Chondrocyte (in vitro differentiated cells): ENCODE measurements around the gene CLMN. TPM values are rescaled to one million over a fixed set of nuclear protein-coding genes. Genes with fewer than 3 reads are reported as not detected.

Source experiments
- DNase-seq: peaks from one replicate; pipeline ENCODE4 v3.0.0; 2021; ENCODE audit warnings: mixed read lengths, low spot score
- H3K27ac Mint-ChIP-seq: one replicate; pipeline ENCODE4 v1.8.0; 2021; ENCODE audit warnings: mild to moderate bottlenecking, moderate library complexity, mixed read lengths; ENCODE audit not compliant: unreplicated experiment
- H3K27me3 Mint-ChIP-seq: 2 replicates; pipeline ENCODE4 v1.8.0; 2021; ENCODE audit warnings: low read depth, mixed read lengths
- H3K36me3 Mint-ChIP-seq: 2 replicates; pipeline ENCODE4 v1.8.0; 2021; ENCODE audit warnings: low read depth, mixed read lengths
- H3K4me1 Mint-ChIP-seq: 2 replicates; pipeline ENCODE4 v1.8.0; 2021; ENCODE audit warnings: low read depth, mild to moderate bottlenecking, mixed read lengths
- H3K4me3 Mint-ChIP-seq: one replicate; pipeline ENCODE4 v1.8.0; 2021; ENCODE audit warnings: mild to moderate bottlenecking, moderate library complexity, mixed read lengths; ENCODE audit not compliant: unreplicated experiment
- H3K9me3 Mint-ChIP-seq: 2 replicates; pipeline ENCODE4 v1.8.0; 2021; ENCODE audit warnings: low read depth, mixed read lengths
- CTCF ChIP-seq: fragments of 200-600 bp; sonication (generic); IDR thresholded peaks from 2 replicates; pipeline ENCODE4 v1.5.0; 2021; ENCODE audit warnings: antibody characterized with exemption, mild to moderate bottlenecking, moderate library complexity
- total RNA-seq: library from RNA; stranded (reverse); gene quantifications from 3 replicates; pipeline ENCODE4 v1.2.1, GENCODE V29; 2021

The CLMN gene
- total RNA-seq, 1 donor from 2014 or later = 7.3 TPM

DNA sequence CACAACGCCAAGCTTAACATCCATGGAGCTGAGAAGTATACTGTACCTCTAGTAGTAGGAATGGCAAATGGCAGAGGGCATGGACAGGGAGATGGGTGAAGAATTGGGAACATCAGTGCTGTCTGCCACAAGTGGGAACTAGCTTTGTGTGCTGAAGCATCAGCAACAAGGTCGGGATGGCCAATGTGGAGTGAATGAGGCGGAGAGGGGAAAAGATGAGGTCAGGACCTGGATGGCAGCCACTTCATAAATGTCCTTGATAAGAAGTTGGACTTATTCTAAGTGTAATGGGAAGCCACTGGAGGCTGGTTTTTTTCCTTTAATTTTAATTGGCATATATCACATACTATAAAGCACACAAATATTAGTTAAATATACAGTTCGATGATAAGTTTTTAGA lies 21.9 kb upstream of the CLMN start:
- TF ChIP-seq CTCF = no peak
- H3K27me3 Mint-ChIP-seq = peaks cover 7% of the 10 kb centered on the region
- no peak for DNase-seq
- H3K4me1 Mint-ChIP-seq = peaks cover 9% of the 10 kb centered on the region
- peaks cover 2% of the 10 kb centered on the region for H3K36me3 Mint-ChIP-seq
- H3K4me3 Mint-ChIP-seq = no peak overlapping the region
- no peaks in the 10 kb centered on the region for H3K9me3 Mint-ChIP-seq
- no peak overlapping the region for H3K27ac Mint-ChIP-seq

- Mint-ChIP-seq H3K27ac (no peak overlapping the region), H3K9me3 (no peaks in the 10 kb centered on the region), H3K36me3 (peaks cover 2% of the 10 kb centered on the region), H3K4me3 (no peak overlapping the region), H3K27me3 (peaks cover 7% of the 10 kb centered on the region), H3K4me1 (peaks cover 9% of the 10 kb centered on the region)
- no peak for TF ChIP-seq CTCF
- no peak for DNase-seq
Observed at GRCh38 chr14:95341115-95341514, 21.4 kb upstream of the CLMN start.

DNA sequence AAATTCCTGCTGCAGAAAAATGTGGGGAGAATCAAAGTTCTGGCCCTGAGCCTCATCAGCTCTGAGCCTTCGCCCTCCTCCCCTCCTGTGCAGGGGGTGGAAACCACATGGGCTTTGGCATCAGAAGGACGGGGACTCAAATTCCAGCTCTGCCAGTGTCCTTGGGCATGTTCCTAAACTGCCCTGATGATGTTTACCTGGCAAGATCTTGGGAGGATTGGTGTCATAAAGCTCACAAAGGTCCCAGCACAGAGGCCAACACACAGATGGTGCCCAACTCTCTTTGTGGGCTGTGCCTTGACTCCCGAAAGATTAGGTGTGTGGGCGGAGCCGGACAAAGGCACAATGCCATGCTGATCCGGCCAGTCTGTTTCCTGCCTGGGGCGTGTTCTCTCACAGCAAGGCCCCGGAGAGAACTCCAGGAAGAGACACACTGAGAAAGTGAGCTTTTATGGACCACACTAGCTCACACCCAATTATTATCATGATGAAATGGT lies 20.5 kb upstream of the CLMN start:
- no peak for TF ChIP-seq CTCF
- Mint-ChIP-seq H3K9me3 (no peaks in the 10 kb centered on the region), H3K27ac (no peak overlapping the region), H3K27me3 (peaks cover 7% of the 10 kb centered on the region), H3K4me1 (peaks cover 9% of the 10 kb centered on the region), H3K4me3 (no peak overlapping the region), H3K36me3 (peaks cover 2% of the 10 kb centered on the region)
- DNase-seq = no peak

GRCh38 chr14:95339301-95339865 lies 19.7 kb upstream of the CLMN start:
- peaks cover 9% of the 10 kb centered on the region for H3K4me1 Mint-ChIP-seq
- H3K36me3 Mint-ChIP-seq = peaks cover 2% of the 10 kb centered on the region
- peaks cover 7% of the 10 kb centered on the region for H3K27me3 Mint-ChIP-seq
- no peak for DNase-seq
- no peaks in the 10 kb centered on the region for H3K9me3 Mint-ChIP-seq
- TF ChIP-seq CTCF = no peak
- H3K4me3 Mint-ChIP-seq = no peak overlapping the region
- H3K27ac Mint-ChIP-seq = no peak overlapping the region

DNA sequence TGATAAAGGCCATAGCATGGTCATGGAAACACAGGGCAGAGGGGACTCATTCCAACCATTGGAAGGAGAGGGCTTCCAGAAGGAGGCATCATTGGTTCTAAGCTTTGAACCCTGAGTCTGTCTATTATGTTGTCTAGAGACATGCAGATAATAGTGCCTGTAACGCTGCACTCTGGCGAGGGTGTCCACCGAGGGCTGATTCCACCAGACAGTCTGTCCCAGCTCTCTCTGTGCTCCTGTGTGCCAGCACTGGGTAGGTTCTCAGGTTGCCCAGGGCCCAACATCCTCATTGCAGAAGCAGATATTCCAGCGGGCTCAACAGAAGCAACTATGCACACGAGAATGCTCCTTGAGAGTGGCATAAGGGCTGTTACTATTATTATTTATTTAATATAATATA lies 18.7 kb upstream of the CLMN start:
- no peaks in the 10 kb centered on the region for H3K9me3 Mint-ChIP-seq
- H3K4me1 Mint-ChIP-seq = peaks cover 9% of the 10 kb centered on the region
- DNase-seq = no peak
- H3K27ac Mint-ChIP-seq = no peak overlapping the region
- H3K27me3 Mint-ChIP-seq = peaks cover 7% of the 10 kb centered on the region
- H3K4me3 Mint-ChIP-seq = no peak overlapping the region
- no peak for TF ChIP-seq CTCF
- peaks cover 2% of the 10 kb centered on the region for H3K36me3 Mint-ChIP-seq
